Keratinocyte (primary cell): ENCODE data around the gene TMCC2. TPM values are rescaled to one million over a fixed set of nuclear protein-coding genes. Genes with fewer than 3 reads are reported as not detected.

Experiments
- DNase-seq: peaks from one replicate; pipeline ENCODE4 v3.0.0-alpha.2; 2011; ENCODE audit warnings: low read depth, missing footprints, low spot score
- FAIRE-seq: peaks from 2 replicates; lab custom pipeline; 2011; peaks lifted over from hg19 to GRCh38; lab: Jason Lieb, UNC
- H2AFZ ChIP-seq: 2 replicates; pipeline ENCODE4 v1.6.0; 2012; ENCODE audit warnings: low read length, control low read depth, inconsistent platforms; ENCODE audit not compliant: control insufficient read depth
- H3K27ac ChIP-seq: 2 replicates; pipeline ENCODE4 v1.5.1; 2011; ENCODE audit warnings: low read length; ENCODE audit not compliant: control insufficient read depth, insufficient read depth
- H3K27me3 ChIP-seq: 3 replicates; pipeline ENCODE4 v1.6.0; 2011; ENCODE audit warnings: low read length; ENCODE audit not compliant: control insufficient read depth, insufficient read depth; ENCODE audit errors: extremely low read depth
- H3K36me3 ChIP-seq, 2 experiments: 2 replicates in 1 of 2; 3 replicates in 1 of 2; pipeline ENCODE4 v1.5.1; 2011; ENCODE audit warnings: low read length in 2 of 2, mild to moderate bottlenecking in 1 of 2; ENCODE audit not compliant: control insufficient read depth in 2 of 2, insufficient read depth in 2 of 2; ENCODE audit errors: extremely low read depth in 1 of 2
- H3K4me1 ChIP-seq: 3 replicates; pipeline ENCODE4 v1.5.1; 2011; ENCODE audit warnings: low read length; ENCODE audit not compliant: control insufficient read depth, insufficient read depth; ENCODE audit errors: extremely low read depth
- H3K4me2 ChIP-seq: 3 replicates; pipeline ENCODE4 v1.6.0; 2011; ENCODE audit warnings: low read depth, low read length; ENCODE audit not compliant: control insufficient read depth, insufficient read depth; ENCODE audit errors: extremely low read depth
- H3K4me3 ChIP-seq, 3 experiments: fragments of 200-600 bp in 1 of 3; sonication (generic) in 1 of 3; 2 replicates in 2 of 3; 3 replicates in 1 of 3; pipeline ENCODE4 v1.5.1; 2011 to 2016; ENCODE audit warnings: low read length in 3 of 3, mild to moderate bottlenecking in 3 of 3, control low read depth in 2 of 3, inconsistent platforms in 1 of 3, low read depth in 1 of 3, mixed read lengths in 1 of 3, mixed run types in 1 of 3, moderate library complexity in 1 of 3; ENCODE audit not compliant: control insufficient read depth in 2 of 3, insufficient read depth in 2 of 3; ENCODE audit errors: extremely low read depth in 1 of 3
- H3K79me2 ChIP-seq: 2 replicates; pipeline ENCODE4 v1.6.0; 2012; ENCODE audit warnings: low read length; ENCODE audit not compliant: control insufficient read depth, insufficient read depth
- H3K9ac ChIP-seq: 3 replicates; pipeline ENCODE4 v1.6.0; 2011; ENCODE audit warnings: low read length; ENCODE audit not compliant: control insufficient read depth, insufficient read depth; ENCODE audit errors: extremely low read depth
- H3K9me1 ChIP-seq: 3 replicates; pipeline ENCODE4 v1.6.0; 2011; ENCODE audit warnings: low read length; ENCODE audit not compliant: control insufficient read depth, insufficient read depth; ENCODE audit errors: extremely low read depth
- H3K9me3 ChIP-seq: 2 replicates; pipeline ENCODE4 v1.5.1; 2012; ENCODE audit warnings: low read depth, low read length; ENCODE audit not compliant: control insufficient read depth
- H4K20me1 ChIP-seq: 3 replicates; pipeline ENCODE4 v1.6.0; 2011; ENCODE audit warnings: low read length; ENCODE audit not compliant: control insufficient read depth, insufficient read depth; ENCODE audit errors: extremely low read depth
- EZH2 ChIP-seq: IDR thresholded peaks from one replicate; pipeline ENCODE4 v1.6.1; 2012; ENCODE audit warnings: inconsistent platforms, mild to moderate bottlenecking, low read length, moderate library complexity
- dilution Hi-C: fragments of 300-500 bp; cut with MboI; formaldehyde crosslinking; loops from one replicate; pipeline ENCODE4 v1.7.0; 2020; ENCODE audit warnings: low sequenced_read_pairs; ENCODE audit not compliant: extremely low pct_ligation_motif_present
- polyA plus RNA-seq, 5 experiments: library from polyadenylated mRNA; depleted of rRNA in 3 of 5; stranded (reverse) in 3 of 5; stranded (forward) in 1 of 5; unstranded in 1 of 5; fragments of >200 nt; gene quantifications; 1 replicate in 1 of 5; 2 replicates in 3 of 5; 3 replicates in 1 of 5; pipeline versions ENCODE4 v1.2.1 to v1.2.3, GENCODE V29; 2011 to 2012; ENCODE audit warnings: missing spikeins in 2 of 5, low read depth in 1 of 5, low replicate concordance in 1 of 5
- TF ChIP-seq, protein P1 (sequence below), 3 experiments: IDR thresholded peaks in 1 of 3; conservative IDR thresholded peaks in 1 of 3; optimal IDR thresholded peaks in 1 of 3; 2 replicates in 2 of 3; 3 replicates in 1 of 3; pipeline versions ENCODE3 to v1.5.1; 2011; ENCODE audit warnings: low read length in 3 of 3, mild to moderate bottlenecking in 3 of 3, moderate library complexity in 2 of 3, control low read depth in 1 of 3, inconsistent platforms in 1 of 3; ENCODE audit not compliant: insufficient read depth in 2 of 3; ENCODE audit errors: extremely low read depth in 1 of 3

The TMCC2 gene
- polyA plus RNA-seq, 1 donor (not counting 4 experiments of a cell fraction or from before 2014, with no cell fraction given) = 0.60 TPM

DNA sequence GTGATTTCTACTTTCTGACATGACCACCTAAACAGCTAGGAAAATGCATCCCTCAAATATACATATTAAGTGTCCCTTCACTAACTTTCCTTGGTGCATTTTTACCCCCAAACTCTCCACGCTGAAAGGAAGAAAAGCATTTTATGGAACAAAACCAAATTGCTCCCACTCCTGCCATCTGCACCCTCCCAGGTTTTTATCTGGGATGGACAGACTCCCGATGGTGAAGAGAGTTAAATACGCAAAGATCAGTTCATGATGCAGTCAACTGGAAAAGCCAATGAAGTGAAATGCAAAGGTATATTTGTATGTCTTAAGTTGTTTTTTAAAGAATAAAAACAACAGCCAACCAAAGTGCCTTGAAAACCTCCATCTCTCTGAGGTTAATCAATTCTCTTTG is 18.9 kb upstream of the TMCC2 start:
- Histone ChIP-seq H3K79me2 (peaks cover 31% of the 10 kb centered on the region), H3K9me3 (no peaks in the 10 kb centered on the region), H3K9me1 (no peaks in the 10 kb centered on the region), H3K27me3 (no peaks in the 10 kb centered on the region), H3K27ac (no peak overlapping the region), H3K4me2 (no peak overlapping the region), H2AFZ (no peak overlapping the region), H3K36me3 (no peaks in the 10 kb centered on the region), H4K20me1 (no peaks in the 10 kb centered on the region), H3K4me1 (peaks cover 11% of the 10 kb centered on the region), H3K4me3 (no peak overlapping the region), H3K9ac (no peak overlapping the region)
- FAIRE-seq (no peak), DNase-seq (no peak)
- TF ChIP-seq, protein P1, sequence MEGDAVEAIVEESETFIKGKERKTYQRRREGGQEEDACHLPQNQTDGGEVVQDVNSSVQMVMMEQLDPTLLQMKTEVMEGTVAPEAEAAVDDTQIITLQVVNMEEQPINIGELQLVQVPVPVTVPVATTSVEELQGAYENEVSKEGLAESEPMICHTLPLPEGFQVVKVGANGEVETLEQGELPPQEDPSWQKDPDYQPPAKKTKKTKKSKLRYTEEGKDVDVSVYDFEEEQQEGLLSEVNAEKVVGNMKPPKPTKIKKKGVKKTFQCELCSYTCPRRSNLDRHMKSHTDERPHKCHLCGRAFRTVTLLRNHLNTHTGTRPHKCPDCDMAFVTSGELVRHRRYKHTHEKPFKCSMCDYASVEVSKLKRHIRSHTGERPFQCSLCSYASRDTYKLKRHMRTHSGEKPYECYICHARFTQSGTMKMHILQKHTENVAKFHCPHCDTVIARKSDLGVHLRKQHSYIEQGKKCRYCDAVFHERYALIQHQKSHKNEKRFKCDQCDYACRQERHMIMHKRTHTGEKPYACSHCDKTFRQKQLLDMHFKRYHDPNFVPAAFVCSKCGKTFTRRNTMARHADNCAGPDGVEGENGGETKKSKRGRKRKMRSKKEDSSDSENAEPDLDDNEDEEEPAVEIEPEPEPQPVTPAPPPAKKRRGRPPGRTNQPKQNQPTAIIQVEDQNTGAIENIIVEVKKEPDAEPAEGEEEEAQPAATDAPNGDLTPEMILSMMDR (optimal IDR thresholded peaks at IDR 0.05 in 1 of 3, IDR thresholded peaks at IDR 0.05 in 1 of 3, conservative IDR thresholded peaks at IDR 0.05 in 1 of 3; ENCODE audit: extremely low read depth in 1 of 3, insufficient read depth in 2 of 3, low read length in 3 of 3) = no peak
- TF ChIP-seq EZH2 = no peak
- dilution Hi-C loops = no loop called here

GRCh38 chr1:205210756-205211168 is 17.0 kb upstream of the TMCC2 start:
- Histone ChIP-seq H3K36me3 (no peaks in the 10 kb centered on the region), H3K27me3 (no peaks in the 10 kb centered on the region), H3K9me3 (no peaks in the 10 kb centered on the region), H3K4me1 (peaks cover 4% of the 10 kb centered on the region), H3K4me2 (peak overlapping the region; percentile 71), H4K20me1 (no peaks in the 10 kb centered on the region), H3K4me3 (peak overlapping the region; percentile 65 to 93 (median 91)), H3K27ac (peak overlapping the region; percentile 87), H3K9me1 (no peaks in the 10 kb centered on the region), H3K9ac (peak overlapping the region; percentile 89), H2AFZ (peak overlapping the region; percentile 95), H3K79me2 (peaks cover 24% of the 10 kb centered on the region)
- dilution Hi-C loops = no loop called here
- TF ChIP-seq, protein P1 (optimal IDR thresholded peaks at IDR 0.05 in 1 of 3, IDR thresholded peaks at IDR 0.05 in 1 of 3, conservative IDR thresholded peaks at IDR 0.05 in 1 of 3; ENCODE audit: extremely low read depth in 1 of 3, insufficient read depth in 2 of 3, low read length in 3 of 3) = no peak
- DNase-seq (no peak), FAIRE-seq (no peak)
